NOMO-1 (cell line): ENCODE measurements around the gene FUNDC2.
A peak's percentile ranks its signal among the peaks of the same experiment; 100 is the strongest.

Experiments
- DNase-seq, 2 experiments: peaks; one replicate each; lab custom pipeline; 2025; ENCODE audit not compliant: unreplicated experiment in 2 of 2; lab: John Stamatoyannopoulos, UW

FUNDC2 gene

GRCh38 chrX:155023907-155024833 is 2.5 kb upstream of the FUNDC2 start:
- DNase-seq, result peak in 1 of 2 experiments; percentile 1

GRCh38 chrX:155026420-155026726 is 271 bp upstream of the FUNDC2 start:
- no peak for DNase-seq

- peak in 1 of 2 experiments; percentile 58 for DNase-seq
These were observed 944 bp downstream of the FUNDC2 start for GRCh38 chrX:155027509-155028066.

GRCh38 chrX:155028129-155028528 is 1.5 kb downstream of the FUNDC2 start:
- DNase-seq, result no peak

GRCh38 chrX:155028877-155029291 is 2.2 kb downstream of the FUNDC2 start:
- no peak for DNase-seq

GRCh38 chrX:155031657-155032056 is 5.0 kb downstream of the FUNDC2 start:
- no peak for DNase-seq

- no peak for DNase-seq
These were observed 9.0 kb downstream of the FUNDC2 start for GRCh38 chrX:155035688-155036087.

- DNase-seq, result no peak
These were observed 19.6 kb downstream of the FUNDC2 start for GRCh38 chrX:155046129-155046810.

GRCh38 chrX:155046811-155047528 is 20.3 kb downstream of the FUNDC2 start:
- no peak for DNase-seq

- peak; percentile 19 to 23 for DNase-seq
These were observed 22.5 kb downstream of the FUNDC2 start for GRCh38 chrX:155048977-155049619.

- DNase-seq, result no peak
These were observed 26.3 kb downstream of the FUNDC2 start for GRCh38 chrX:155052738-155053498.

GRCh38 chrX:155053656-155054055 is 27.0 kb downstream of the FUNDC2 start:
- no peak for DNase-seq

- DNase-seq, result no peak
These were observed 27.6 kb downstream of the FUNDC2 start for GRCh38 chrX:155054255-155054654.

GRCh38 chrX:155055494-155055893 is 28.9 kb downstream of the FUNDC2 start:
- DNase-seq, result no peak

- DNase-seq, result no peak
These were observed 29.8 kb downstream of the FUNDC2 start for GRCh38 chrX:155056471-155056870.

- peak; percentile 1 to 4 for DNase-seq
These were observed 30.5 kb downstream of the FUNDC2 start for GRCh38 chrX:155056877-155057792.

- no peak for DNase-seq
These were observed 35.1 kb downstream of the FUNDC2 start for GRCh38 chrX:155061760-155062159.

GRCh38 chrX:155065035-155065734 is 38.5 kb downstream of the FUNDC2 start:
- no peak for DNase-seq
